NB4 (cell line): ENCODE results near the gene ANXA6.
"Not testable (repeated sequence)": the region's sequence is repeated elsewhere in the genome, so short reads cannot be mapped to it uniquely, and the experiment has no call there.

ENCODE experiments used
- DNase-seq: peaks from one replicate; pipeline ENCODE4 v3.0.0; 2010; ENCODE audit warnings: low read depth
- H3K4me3 ChIP-seq: one replicate; pipeline ENCODE4 v1.5.1; 2011; ENCODE audit warnings: mild to moderate bottlenecking, low read depth, low read length, moderate library complexity
- CTCF ChIP-seq: IDR thresholded peaks from one replicate; pipeline ENCODE4 v1.5.1; 2012; ENCODE audit warnings: low read depth, low read length
- MAX ChIP-seq: IDR thresholded peaks from 2 replicates; pipeline ENCODE4 v1.6.1; 2011; ENCODE audit warnings: low read depth, low read length
- MYC ChIP-seq: IDR thresholded peaks from 2 replicates; pipeline ENCODE4 v1.6.1; 2011; ENCODE audit warnings: low read depth, low read length
- POLR2A ChIP-seq: IDR thresholded peaks from 2 replicates; pipeline ENCODE4 v1.6.1; 2011; ENCODE audit warnings: mild to moderate bottlenecking; ENCODE audit not compliant: insufficient read length; ENCODE audit errors: extremely low read depth

The ANXA6 gene

GRCh38 chr5:151178777-151179488, 21.4 kb upstream of the ANXA6 start:
- H3K4me3 ChIP-seq: no peak overlapping the region
- no peak for DNase-seq
- no peak for TF ChIP-seq CTCF
- no peak for TF ChIP-seq MAX
- no peak for TF ChIP-seq POLR2A
- TF ChIP-seq MYC: no peak

- no peak for TF ChIP-seq MAX
- no peak for TF ChIP-seq MYC
- no peak for TF ChIP-seq CTCF
- no peak for TF ChIP-seq POLR2A
- no peak for DNase-seq
- H3K4me3 ChIP-seq: no peak overlapping the region
Measured at GRCh38 chr5:151178372-151178771, 20.8 kb upstream of the ANXA6 start.

GRCh38 chr5:151176268-151176667, 18.7 kb upstream of the ANXA6 start:
- H3K4me3 ChIP-seq, DNase-seq: not testable (repeated sequence)

GRCh38 chr5:151174612-151175101, 17.1 kb upstream of the ANXA6 start:
- no peak overlapping the region for H3K4me3 ChIP-seq
- DNase-seq: no peak
- TF ChIP-seq MAX: no peak
- no peak for TF ChIP-seq MYC
- no peak for TF ChIP-seq CTCF
- no peak for TF ChIP-seq POLR2A

- TF ChIP-seq POLR2A (no peak), CTCF (no peak), MAX (no peak), MYC (no peak)
- H3K4me3 ChIP-seq: no peak overlapping the region
- DNase-seq: no peak
Measured at GRCh38 chr5:151173711-151174611, 16.4 kb upstream of the ANXA6 start.

- TF ChIP-seq MYC (no peak), CTCF (no peak), MAX (no peak), POLR2A (no peak)
- H3K4me3 ChIP-seq: no peak overlapping the region
- peak; percentile 18 for DNase-seq
Measured at GRCh38 chr5:151171529-151171928, 13.9 kb upstream of the ANXA6 start.
